ENCODE data around the gene C20orf96.
A peak's percentile ranks its signal among the peaks of the same experiment; 100 is the strongest.

The C20orf96 gene

DNA sequence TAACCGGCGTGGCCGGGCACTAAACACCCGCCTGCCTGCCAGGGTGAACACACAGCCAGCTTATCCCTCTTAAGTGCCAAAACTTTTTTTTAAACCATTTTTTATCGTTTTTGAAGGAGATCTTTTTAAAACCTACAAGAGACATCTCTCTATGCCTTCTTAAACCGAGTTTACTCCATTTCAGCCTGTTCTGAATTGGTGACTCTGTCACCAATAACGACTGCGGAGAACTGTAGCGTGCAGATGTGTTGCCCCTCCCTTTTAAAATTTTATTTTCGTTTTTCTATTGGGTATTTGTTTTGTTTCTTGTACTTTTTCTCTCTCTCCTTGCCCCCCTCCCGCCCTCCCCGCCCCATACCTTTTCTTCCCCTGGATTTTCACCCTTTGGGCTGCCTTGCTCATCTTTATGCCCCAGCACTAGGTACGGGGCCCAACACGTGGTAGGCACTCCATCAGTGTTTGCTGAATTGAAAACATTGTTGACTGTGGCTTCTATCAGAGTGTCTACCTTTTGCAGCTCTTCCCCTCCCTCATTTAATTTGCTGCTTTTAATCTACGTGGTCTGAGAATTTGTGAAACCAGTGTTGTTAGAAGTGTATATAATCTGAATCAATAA is 8.3 kb upstream of the C20orf96 start:
- Mint-ChIP-seq H3K4me1 (peaks cover 82% of the 10 kb centered on the region), H3K9me3 (peaks cover 14% of the 10 kb centered on the region), H3K4me3 (peak overlapping the region; percentile 100), H3K27ac (no peak overlapping the region), H3K36me3 (ENCODE audit: low read depth) (peaks cover 27% of the 10 kb centered on the region), H3K27me3 (ENCODE audit: low read depth, poor library complexity) (peaks cover 6% of the 10 kb centered on the region)
- DNase-seq: no peak
- TF ChIP-seq, protein P1, sequence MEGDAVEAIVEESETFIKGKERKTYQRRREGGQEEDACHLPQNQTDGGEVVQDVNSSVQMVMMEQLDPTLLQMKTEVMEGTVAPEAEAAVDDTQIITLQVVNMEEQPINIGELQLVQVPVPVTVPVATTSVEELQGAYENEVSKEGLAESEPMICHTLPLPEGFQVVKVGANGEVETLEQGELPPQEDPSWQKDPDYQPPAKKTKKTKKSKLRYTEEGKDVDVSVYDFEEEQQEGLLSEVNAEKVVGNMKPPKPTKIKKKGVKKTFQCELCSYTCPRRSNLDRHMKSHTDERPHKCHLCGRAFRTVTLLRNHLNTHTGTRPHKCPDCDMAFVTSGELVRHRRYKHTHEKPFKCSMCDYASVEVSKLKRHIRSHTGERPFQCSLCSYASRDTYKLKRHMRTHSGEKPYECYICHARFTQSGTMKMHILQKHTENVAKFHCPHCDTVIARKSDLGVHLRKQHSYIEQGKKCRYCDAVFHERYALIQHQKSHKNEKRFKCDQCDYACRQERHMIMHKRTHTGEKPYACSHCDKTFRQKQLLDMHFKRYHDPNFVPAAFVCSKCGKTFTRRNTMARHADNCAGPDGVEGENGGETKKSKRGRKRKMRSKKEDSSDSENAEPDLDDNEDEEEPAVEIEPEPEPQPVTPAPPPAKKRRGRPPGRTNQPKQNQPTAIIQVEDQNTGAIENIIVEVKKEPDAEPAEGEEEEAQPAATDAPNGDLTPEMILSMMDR (IDR thresholded peaks at IDR 0.05): no peak

DNA sequence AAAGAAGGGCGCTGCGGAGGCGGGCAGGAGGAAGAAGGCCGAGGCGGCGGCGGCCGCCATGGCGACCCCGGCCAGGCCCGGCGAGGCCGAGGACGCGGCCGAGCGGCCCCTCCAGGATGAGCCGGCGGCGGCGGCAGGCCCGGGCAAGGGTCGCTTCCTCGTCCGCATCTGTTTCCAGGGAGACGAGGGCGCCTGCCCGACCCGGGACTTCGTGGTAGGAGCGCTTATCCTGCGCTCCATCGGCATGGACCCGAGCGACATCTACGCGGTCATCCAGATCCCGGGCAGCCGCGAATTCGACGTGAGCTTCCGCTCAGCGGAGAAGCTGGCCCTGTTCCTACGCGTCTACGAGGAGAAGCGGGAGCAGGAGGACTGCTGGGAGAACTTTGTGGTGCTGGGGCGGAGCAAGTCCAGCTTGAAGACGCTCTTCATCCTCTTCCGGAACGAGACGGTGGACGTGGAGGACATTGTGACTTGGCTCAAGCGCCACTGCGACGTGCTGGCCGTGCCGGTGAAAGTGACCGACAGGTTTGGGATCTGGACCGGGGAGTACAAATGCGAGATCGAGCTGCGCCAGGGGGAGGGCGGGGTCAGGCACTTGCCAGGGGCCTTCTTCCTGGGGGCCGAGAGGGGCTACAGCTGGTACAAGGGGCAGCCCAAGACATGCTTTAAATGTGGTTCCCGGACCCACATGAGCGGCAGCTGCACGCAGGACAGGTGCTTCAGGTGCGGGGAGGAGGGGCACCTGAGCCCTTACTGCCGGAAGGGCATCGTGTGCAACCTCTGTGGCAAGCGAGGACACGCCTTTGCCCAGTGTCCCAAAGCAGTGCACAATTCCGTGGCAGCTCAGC is 7.6 kb upstream of the C20orf96 start:
- H3K4me1 Mint-ChIP-seq: peaks cover 76% of the 10 kb centered on the region
- H3K27me3 Mint-ChIP-seq (ENCODE audit: low read depth, poor library complexity): peaks cover 6% of the 10 kb centered on the region
- DNase-seq: peak; percentile 40
- H3K4me3 Mint-ChIP-seq: peak overlapping the region; percentile 100
- peaks cover 9% of the 10 kb centered on the region for H3K9me3 Mint-ChIP-seq
- peaks cover 20% of the 10 kb centered on the region for H3K36me3 Mint-ChIP-seq (ENCODE audit: low read depth)
- peak overlapping the region; percentile 96 for H3K27ac Mint-ChIP-seq
- TF ChIP-seq, protein P1 (IDR thresholded peaks at IDR 0.05): no peak

DNA sequence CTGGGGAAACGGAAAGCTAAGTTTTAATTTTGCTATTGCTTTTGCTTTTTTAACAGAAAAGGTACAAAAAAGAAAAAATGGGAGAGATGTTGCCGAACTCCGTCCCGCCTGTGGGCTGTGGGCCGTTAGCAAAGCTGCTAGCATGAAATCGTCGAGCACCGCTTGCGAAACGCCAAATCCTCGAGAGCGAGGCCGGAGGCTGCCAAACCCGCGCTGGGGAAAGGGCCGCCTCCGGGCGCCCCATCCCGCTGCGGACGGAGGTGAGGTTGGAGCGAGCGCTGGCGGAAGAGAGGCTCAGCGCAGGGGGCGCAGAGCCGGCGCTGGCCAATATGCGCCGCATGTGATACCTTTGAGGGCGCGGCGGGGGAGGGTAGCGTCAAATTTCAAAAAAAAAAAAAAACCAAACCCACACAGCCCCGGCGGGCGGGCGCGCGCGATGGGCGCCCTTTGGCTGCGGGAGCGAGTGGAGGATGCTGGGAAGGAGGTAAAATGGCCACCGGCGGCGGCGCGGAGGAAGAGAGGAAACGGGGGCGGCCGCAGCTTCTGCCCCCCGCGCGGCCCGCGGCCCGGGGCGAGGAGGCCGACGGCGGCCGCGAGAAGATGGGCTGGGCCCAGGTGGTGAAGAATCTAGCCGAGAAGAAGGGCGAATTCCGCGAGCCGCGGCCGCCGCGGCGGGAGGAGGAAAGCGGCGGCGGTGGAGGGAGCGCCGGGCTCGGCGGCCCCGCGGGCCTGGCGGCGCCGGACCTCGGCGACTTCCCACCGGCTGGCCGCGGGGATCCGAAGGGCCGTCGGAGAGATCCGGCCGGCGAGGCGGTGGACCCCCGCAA is 6.8 kb upstream of the C20orf96 start, which contains the start of gene ZCCHC3:
ZCCHC3 (plus strand) TSS at position 473 of the 827 bp plus-strand sequence; CDS start at position 490, 17 bp downstream.
- Mint-ChIP-seq H3K9me3 (peaks cover 5% of the 10 kb centered on the region), H3K4me3 (peak within 1 kb of the TSS; percentile 100), H3K27ac (peak within 1 kb of the TSS; percentile 99), H3K36me3 (ENCODE audit: low read depth) (peaks cover 11% of the 10 kb centered on the region), H3K27me3 (ENCODE audit: low read depth, poor library complexity) (peaks cover 5% of the 10 kb centered on the region), H3K4me1 (peaks cover 67% of the 10 kb centered on the region)
- DNase-seq: peak; percentile 86
- TF ChIP-seq, protein P1 (IDR thresholded peaks at IDR 0.05): no peak

DNA sequence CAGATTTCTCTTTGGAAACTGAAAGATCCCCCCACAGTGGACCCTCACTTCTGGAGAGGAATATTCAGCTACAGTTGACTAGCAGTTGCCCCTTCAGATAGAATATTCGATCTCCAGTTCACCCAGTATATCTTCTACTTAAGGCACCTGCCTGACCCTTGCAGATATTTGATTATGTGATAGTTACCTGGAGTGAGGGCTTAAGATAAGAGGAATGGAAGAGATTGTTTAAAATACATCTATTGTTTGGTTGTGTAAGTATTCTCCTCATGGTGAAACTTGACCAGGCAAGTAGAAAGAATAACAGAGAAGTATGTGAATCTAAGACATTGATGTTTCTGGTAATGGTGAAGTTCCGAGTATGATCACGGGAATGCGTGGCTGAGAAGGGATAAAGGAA is 5.3 kb upstream of the C20orf96 start:
- DNase-seq: no peak
- Mint-ChIP-seq H3K9me3 (peaks cover 5% of the 10 kb centered on the region), H3K36me3 (ENCODE audit: low read depth) (peaks cover 5% of the 10 kb centered on the region), H3K27ac (peak overlapping the region; percentile 4), H3K4me3 (peak overlapping the region; percentile 98), H3K4me1 (peaks cover 52% of the 10 kb centered on the region), H3K27me3 (ENCODE audit: low read depth, poor library complexity) (peaks cover 2% of the 10 kb centered on the region)
- TF ChIP-seq, protein P1 (IDR thresholded peaks at IDR 0.05): no peak

DNA sequence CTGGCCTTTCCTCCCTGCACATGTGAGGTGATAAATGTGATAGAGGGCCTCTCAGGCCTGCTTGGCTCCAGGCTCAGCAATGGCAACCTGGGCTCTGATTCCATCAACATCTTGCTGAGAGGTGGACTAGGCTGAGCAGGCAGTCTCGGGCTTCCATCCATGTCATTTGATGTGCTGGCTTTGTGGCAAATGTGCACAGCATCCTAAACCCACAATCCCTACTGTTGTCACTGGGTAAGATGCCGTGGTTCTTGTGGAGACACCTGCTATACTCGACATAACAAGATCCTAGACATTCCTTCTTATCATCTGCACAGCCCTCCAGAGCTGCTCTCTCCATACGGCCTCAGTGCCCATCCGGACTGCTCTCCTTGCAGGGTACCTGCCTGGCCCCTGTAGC is 4.1 kb upstream of the C20orf96 start:
- Mint-ChIP-seq H3K4me1 (peaks cover 42% of the 10 kb centered on the region), H3K27me3 (ENCODE audit: low read depth, poor library complexity) (no peaks in the 10 kb centered on the region), H3K36me3 (ENCODE audit: low read depth) (peaks cover under 1% of the 10 kb centered on the region), H3K9me3 (peaks cover 5% of the 10 kb centered on the region), H3K27ac (no peak overlapping the region), H3K4me3 (no peak overlapping the region)
- no peak for DNase-seq
- TF ChIP-seq, protein P1 (IDR thresholded peaks at IDR 0.05): no peak
